ENCODE results near the gene NIPSNAP3A. TPM values are rescaled to one million over a fixed set of nuclear protein-coding genes. Genes with fewer than 3 reads are reported as not detected.

NIPSNAP3A gene
- total RNA-seq, 1 experiment from 2014 or later, result 6.9 TPM

DNA sequence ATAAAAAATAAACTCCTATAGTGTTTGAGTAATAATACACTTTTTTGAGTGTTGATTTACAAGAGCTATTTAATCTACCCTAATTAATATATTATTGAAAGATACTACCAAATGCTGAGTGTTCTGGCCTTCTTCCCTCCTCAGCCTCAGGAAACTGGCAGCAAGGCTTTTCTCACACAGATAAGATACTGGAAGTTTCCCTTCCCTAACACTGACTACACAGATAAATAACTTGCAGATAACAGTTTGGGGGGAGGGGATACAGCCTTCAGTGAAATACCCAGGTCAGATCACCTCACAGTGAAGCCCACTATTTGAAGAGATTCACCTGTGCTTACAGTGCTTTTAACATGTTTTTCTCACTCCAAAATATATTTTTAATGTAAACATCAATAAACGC is 1.6 kb upstream of the NIPSNAP3A start:
- Histone ChIP-seq H3K4me2 (ENCODE audit: low read length) (no peak overlapping the region), H4K20me1 (ENCODE audit: insufficient read depth) (no peaks in the 10 kb centered on the region), H3K27me3 (ENCODE audit: insufficient read depth, low read length) (no peaks in the 10 kb centered on the region), H2AFZ (ENCODE audit: low read depth, low read length, poor library complexity, severe bottlenecking) (no peak overlapping the region), H3K4me3 (replicated peaks in 1 of 2; ENCODE audit: low read depth in 1 of 2, low read length in 2 of 2) (no peak overlapping the region), H3K79me2 (ENCODE audit: insufficient read depth, low read length) (no peaks in the 10 kb centered on the region), H3K9me2 (ENCODE audit: insufficient read depth) (no peaks in the 10 kb centered on the region), H3K27ac (ENCODE audit: low read depth, low read length) (no peak overlapping the region), H3K4me1 (ENCODE audit: control insufficient read depth in 1 of 2, insufficient read depth in 2 of 2, low read length in 2 of 2) (peaks cover 3 to 10% of the 10 kb centered on the region in 2 experiments; a peak in 3 of 4 replicates), H3K36me3 (ENCODE audit: control insufficient read depth in 1 of 2, insufficient read depth in 2 of 2, low read length in 2 of 2) (no peaks in the 10 kb centered on the region), H3K9me3 (ENCODE audit: control insufficient read depth in 1 of 2, insufficient read depth in 1 of 2, low read depth in 1 of 2, low read length in 2 of 2) (no peaks in the 10 kb centered on the region), H3K9ac (ENCODE audit: low read length) (no peak overlapping the region)
- POLR2A ChIA-PET, result no interaction called here
- RAD21 ChIA-PET (ENCODE audit: low non-redundant PET in 1 of 2, low total read pairs in 2 of 2, uncharacterized antibody in 2 of 2, unreplicated experiment in 2 of 2), result no interaction called here
- no peak for DNase-seq (ENCODE audit: low read depth, low spot score)
- intact Hi-C loops (cut with micrococcal nuclease), result no loop called here
- TF ChIP-seq TCF7L2 (IDR thresholded peaks at IDR 0.05; ENCODE audit: borderline replicate concordance, extremely low read depth, insufficient read depth, insufficient read length), result no peak
- TF ChIP-seq FOSL1 (IDR thresholded peaks at IDR 0.05; ENCODE audit: low read depth), result no peak
- TF ChIP-seq ZFX (IDR thresholded peaks at IDR 0.05), result no peak
- no peak for TF ChIP-seq YY1 (IDR thresholded peaks at IDR 0.05; ENCODE audit: extremely low read depth, insufficient replicate concordance, low read depth, low read length)
- TF ChIP-seq SRF (IDR thresholded peaks at IDR 0.05; ENCODE audit: low read depth), result no peak
- TF ChIP-seq EZH2 (IDR thresholded peaks at IDR 0.05), result no peak
- TF ChIP-seq, protein P1, sequence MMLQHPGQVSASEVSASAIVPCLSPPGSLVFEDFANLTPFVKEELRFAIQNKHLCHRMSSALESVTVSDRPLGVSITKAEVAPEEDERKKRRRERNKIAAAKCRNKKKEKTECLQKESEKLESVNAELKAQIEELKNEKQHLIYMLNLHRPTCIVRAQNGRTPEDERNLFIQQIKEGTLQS (IDR thresholded peaks at IDR 0.05), result no peak
- TF ChIP-seq EZH2phosphoT487 (IDR thresholded peaks at IDR 0.05; ENCODE audit: borderline replicate concordance), result no peak
- no peak for TF ChIP-seq POLR2A (IDR thresholded peaks at IDR 0.05; ENCODE audit: borderline replicate concordance, extremely low read depth, insufficient read depth, insufficient read length)
- TF ChIP-seq SP1 (IDR thresholded peaks at IDR 0.05; ENCODE audit: low read depth), result no peak
- TF ChIP-seq RAD21 (IDR thresholded peaks at IDR 0.05; ENCODE audit: low read depth), result no peak
- no peak for TF ChIP-seq CBX3 (IDR thresholded peaks at IDR 0.05; ENCODE audit: low read depth)
- TF ChIP-seq POLR2AphosphoS5 (IDR thresholded peaks at IDR 0.05; ENCODE audit: low read depth, low read length), result no peak
- TF ChIP-seq CEBPB (IDR thresholded peaks at IDR 0.05; ENCODE audit: low read depth), result no peak
- TF ChIP-seq, protein P2, sequence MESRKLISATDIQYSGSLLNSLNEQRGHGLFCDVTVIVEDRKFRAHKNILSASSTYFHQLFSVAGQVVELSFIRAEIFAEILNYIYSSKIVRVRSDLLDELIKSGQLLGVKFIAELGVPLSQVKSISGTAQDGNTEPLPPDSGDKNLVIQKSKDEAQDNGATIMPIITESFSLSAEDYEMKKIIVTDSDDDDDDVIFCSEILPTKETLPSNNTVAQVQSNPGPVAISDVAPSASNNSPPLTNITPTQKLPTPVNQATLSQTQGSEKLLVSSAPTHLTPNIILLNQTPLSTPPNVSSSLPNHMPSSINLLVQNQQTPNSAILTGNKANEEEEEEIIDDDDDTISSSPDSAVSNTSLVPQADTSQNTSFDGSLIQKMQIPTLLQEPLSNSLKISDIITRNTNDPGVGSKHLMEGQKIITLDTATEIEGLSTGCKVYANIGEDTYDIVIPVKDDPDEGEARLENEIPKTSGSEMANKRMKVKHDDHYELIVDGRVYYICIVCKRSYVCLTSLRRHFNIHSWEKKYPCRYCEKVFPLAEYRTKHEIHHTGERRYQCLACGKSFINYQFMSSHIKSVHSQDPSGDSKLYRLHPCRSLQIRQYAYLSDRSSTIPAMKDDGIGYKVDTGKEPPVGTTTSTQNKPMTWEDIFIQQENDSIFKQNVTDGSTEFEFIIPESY (IDR thresholded peaks at IDR 0.05; ENCODE audit: extremely low read depth, insufficient replicate concordance, low read length), result no peak
- TF ChIP-seq, protein P3, sequence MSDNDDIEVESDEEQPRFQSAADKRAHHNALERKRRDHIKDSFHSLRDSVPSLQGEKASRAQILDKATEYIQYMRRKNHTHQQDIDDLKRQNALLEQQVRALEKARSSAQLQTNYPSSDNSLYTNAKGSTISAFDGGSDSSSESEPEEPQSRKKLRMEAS (IDR thresholded peaks at IDR 0.05), result no peak
- no peak for TF ChIP-seq JUND (IDR thresholded peaks at IDR 0.05)
- TF ChIP-seq ELF1 (IDR thresholded peaks at IDR 0.05; ENCODE audit: borderline replicate concordance, low read depth), result no peak
- no peak for TF ChIP-seq EGR1 (IDR thresholded peaks at IDR 0.05; ENCODE audit: low read depth)
- no peak for TF ChIP-seq ZNF274 (IDR thresholded peaks at IDR 0.05; ENCODE audit: low read depth, low read length)
- ATAC-seq, result no peak
- no TSS peak for BruUV-seq (replicated peaks)
- CTCF ChIA-PET, result interaction anchor here (0.8 kb wide), 1 partner anchor 63 kb away, joined by 3 read pairs; no protein-coding TSS in a partner anchor

Data from HCT116 (cell line).